GM18873 (cell line): ENCODE results near the gene HRG.

Experiments used
- ATAC-seq: cut with Tn5 transposase; IDR thresholded peaks from one replicate; pipeline ENCODE4 v1.9.1; 2021; ENCODE audit warnings: mild to moderate bottlenecking, moderate library complexity, moderate number of reproducible peaks; ENCODE audit not compliant: unreplicated experiment, low FRiP score

The HRG gene

GRCh38 chr3:186719945-186720739 is 54.3 kb downstream of the HRG start:
- ATAC-seq = no peak

GRCh38 chr3:186722457-186722856 is 56.6 kb downstream of the HRG start:
- no peak for ATAC-seq

GRCh38 chr3:186724911-186725310 is 59.1 kb downstream of the HRG start:
- no peak for ATAC-seq
